ENCODE data around the gene UGT1A4.

The UGT1A4 gene

DNA sequence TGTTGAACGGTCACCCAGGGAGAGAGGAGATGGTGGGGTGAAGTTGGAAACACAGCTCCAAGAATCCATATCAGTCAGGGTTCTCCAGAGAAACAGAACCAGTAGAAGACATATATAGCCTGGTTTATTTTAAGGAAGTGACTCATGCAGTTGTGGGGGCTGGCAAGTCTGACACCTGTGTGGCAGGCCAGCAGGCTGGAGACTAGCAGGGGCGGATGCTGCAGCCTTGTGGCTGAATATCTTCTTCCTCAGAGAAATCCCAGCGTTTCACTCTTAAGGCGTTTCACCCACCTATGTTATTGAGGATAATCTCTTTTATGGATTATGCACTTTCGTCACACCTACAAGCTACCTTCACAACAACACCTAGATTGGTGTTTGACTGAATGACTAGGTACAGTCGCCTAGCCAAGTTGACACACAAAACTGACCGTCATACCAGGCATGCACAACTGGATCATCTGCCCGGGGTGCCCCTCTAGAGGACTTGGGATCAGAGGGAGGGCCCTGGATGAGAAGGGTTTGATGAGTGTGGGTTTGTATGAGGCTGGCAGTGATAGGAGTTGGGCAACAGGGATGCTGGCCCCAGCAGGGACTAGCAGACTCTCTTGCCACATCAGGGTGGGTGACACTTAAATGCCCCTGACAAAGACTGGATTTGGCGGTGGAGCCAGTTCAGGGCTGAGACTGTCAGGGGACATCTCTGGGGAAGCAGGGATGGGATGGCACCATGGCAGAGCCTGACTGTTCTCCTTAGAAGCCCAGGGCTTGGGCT lies 83.0 kb downstream of the UGT1A4 start:
- H3K9ac ChIP-seq = no peak overlapping the region
- H2AFZ ChIP-seq = no peak overlapping the region
- no peaks in the 10 kb centered on the region for H3K79me2 ChIP-seq
- H3K27ac ChIP-seq = no peak overlapping the region
- no peak for TF ChIP-seq CTCF (IDR thresholded peaks at IDR 0.05)
- H3K4me1 ChIP-seq = no peaks in the 10 kb centered on the region
- H3K9me3 ChIP-seq (ENCODE audit: control insufficient read depth, low read length) = no peaks in the 10 kb centered on the region
- no peaks in the 10 kb centered on the region for H3K27me3 ChIP-seq (ENCODE audit: control insufficient read depth, insufficient read depth, low read length)
- no peaks in the 10 kb centered on the region for H3K36me3 ChIP-seq (ENCODE audit: control insufficient read depth, insufficient read depth, low read length)
- H3K4me2 ChIP-seq (ENCODE audit: low read length) = no peak overlapping the region
- no peak overlapping the region for H3K4me3 ChIP-seq (ENCODE audit: low read depth, low read length)

DNA sequence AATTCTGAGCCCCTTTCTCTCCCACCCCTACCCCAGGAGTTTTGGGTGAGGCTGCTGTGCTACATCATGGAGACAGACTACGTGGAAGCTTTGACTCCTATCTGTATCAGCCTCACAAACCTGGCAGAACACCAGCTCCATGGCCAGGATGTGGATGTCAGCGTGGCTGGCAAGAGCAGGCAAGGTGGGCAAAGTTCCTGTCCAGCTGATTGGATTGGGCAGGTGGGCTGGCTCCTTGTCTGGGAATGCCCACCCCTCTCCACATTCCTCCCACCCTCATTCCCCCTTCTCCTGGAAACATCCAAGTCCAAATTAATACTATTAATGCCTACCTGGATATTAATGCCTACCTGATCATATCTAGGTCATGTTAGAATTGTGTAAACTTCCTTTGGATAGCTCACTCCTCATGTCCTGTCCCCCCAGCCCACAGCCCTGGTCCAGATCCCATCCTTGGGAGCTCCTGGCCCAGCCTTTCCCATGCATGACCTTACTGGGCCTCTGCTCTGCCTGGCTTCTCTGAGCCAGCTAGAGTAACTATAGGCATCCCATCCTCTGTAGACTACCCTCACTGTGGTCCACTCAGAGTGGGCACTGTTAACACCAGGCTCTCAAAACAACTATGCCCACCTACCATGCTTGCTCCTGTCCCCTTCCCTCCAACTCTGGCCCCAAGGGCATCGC lies 83.7 kb downstream of the UGT1A4 start:
- no peak overlapping the region for H3K4me2 ChIP-seq (ENCODE audit: low read length)
- no peak overlapping the region for H3K4me3 ChIP-seq (ENCODE audit: low read depth, low read length)
- H3K9me3 ChIP-seq (ENCODE audit: control insufficient read depth, low read length) = no peaks in the 10 kb centered on the region
- H3K27ac ChIP-seq = no peak overlapping the region
- H3K36me3 ChIP-seq (ENCODE audit: control insufficient read depth, insufficient read depth, low read length) = no peaks in the 10 kb centered on the region
- no peaks in the 10 kb centered on the region for H3K4me1 ChIP-seq
- no peak for TF ChIP-seq CTCF (IDR thresholded peaks at IDR 0.05)
- H3K79me2 ChIP-seq = no peaks in the 10 kb centered on the region
- H3K27me3 ChIP-seq (ENCODE audit: control insufficient read depth, insufficient read depth, low read length) = no peaks in the 10 kb centered on the region
- no peak overlapping the region for H2AFZ ChIP-seq
- no peak overlapping the region for H3K9ac ChIP-seq

DNA sequence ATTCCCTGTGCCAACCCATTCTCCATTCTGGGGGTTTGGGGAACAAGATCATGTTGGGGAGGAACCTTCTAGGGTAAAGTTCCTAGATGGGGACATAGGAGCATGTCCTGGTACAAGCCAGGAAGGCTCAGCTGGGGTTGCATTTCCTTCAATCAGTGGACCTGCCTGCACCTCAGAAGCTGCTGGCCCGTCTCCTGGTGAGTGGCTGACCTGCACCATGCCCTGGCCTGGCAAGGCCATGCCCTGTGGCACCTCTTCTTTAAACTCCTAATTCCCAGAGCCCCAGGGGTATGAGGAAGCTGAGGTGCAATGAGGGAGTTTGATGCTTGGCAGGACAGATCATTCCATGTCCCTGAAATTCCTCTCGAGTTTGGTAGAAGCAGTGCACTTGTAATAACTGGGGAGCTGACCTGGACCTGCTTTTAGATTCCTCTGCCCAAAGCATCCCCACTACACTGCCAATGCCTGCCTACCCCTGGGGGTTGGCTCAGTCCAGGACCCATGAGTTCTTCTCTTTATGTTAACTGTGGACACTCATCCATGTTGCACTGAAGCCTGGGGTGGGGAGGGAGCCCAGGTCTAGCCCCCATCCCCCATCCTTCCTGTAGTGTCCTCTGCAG lies 84.9 kb downstream of the UGT1A4 start:
- no peaks in the 10 kb centered on the region for H3K4me1 ChIP-seq
- no peak overlapping the region for H3K27ac ChIP-seq
- H2AFZ ChIP-seq = no peak overlapping the region
- no peak overlapping the region for H3K4me3 ChIP-seq (ENCODE audit: low read depth, low read length)
- H3K79me2 ChIP-seq = no peaks in the 10 kb centered on the region
- TF ChIP-seq CTCF (IDR thresholded peaks at IDR 0.05) = no peak
- no peaks in the 10 kb centered on the region for H3K9me3 ChIP-seq (ENCODE audit: control insufficient read depth, low read length)
- no peaks in the 10 kb centered on the region for H3K27me3 ChIP-seq (ENCODE audit: control insufficient read depth, insufficient read depth, low read length)
- H3K4me2 ChIP-seq (ENCODE audit: low read length) = no peak overlapping the region
- no peak overlapping the region for H3K9ac ChIP-seq
- no peaks in the 10 kb centered on the region for H3K36me3 ChIP-seq (ENCODE audit: control insufficient read depth, insufficient read depth, low read length)

GRCh38 chr2:233803994-233804393 lies 85.5 kb downstream of the UGT1A4 start:
- no peak for TF ChIP-seq CTCF (IDR thresholded peaks at IDR 0.05)
- Histone ChIP-seq H3K9ac (no peak overlapping the region), H3K4me1 (no peaks in the 10 kb centered on the region), H3K27ac (no peak overlapping the region), H2AFZ (no peak overlapping the region), H3K27me3 (ENCODE audit: control insufficient read depth, insufficient read depth, low read length) (no peaks in the 10 kb centered on the region), H3K4me3 (ENCODE audit: low read depth, low read length) (no peak overlapping the region), H3K4me2 (ENCODE audit: low read length) (no peak overlapping the region), H3K36me3 (ENCODE audit: control insufficient read depth, insufficient read depth, low read length) (no peaks in the 10 kb centered on the region), H3K79me2 (no peaks in the 10 kb centered on the region), H3K9me3 (ENCODE audit: control insufficient read depth, low read length) (no peaks in the 10 kb centered on the region)

Data from parathyroid adenoma (tissue), 2 donors.